ENCODE results near the gene MCOLN1. TPM values are rescaled to one million over a fixed set of nuclear protein-coding genes. Genes with fewer than 3 reads are reported as not detected.

Gene MCOLN1
- polyA plus RNA-seq, 1 experiment: 12.8 TPM

- Histone ChIP-seq H3K27ac (ENCODE audit: low read depth, low read length) (no peak overlapping the region), H3K9me3 (ENCODE audit: control insufficient read depth, insufficient read depth, low read length) (no peaks in the 10 kb centered on the region; the same call in 1 of the 2 replicates), H3K4me3 (ENCODE audit: low read depth, low read length) (no peak overlapping the region), H3K27me3 (ENCODE audit: control insufficient read depth, insufficient read depth, low read length) (no peaks in the 10 kb centered on the region)
- no peak for DNase-seq (ENCODE audit: low read depth, low spot score)
- POLR2A ChIA-PET: no interaction called here
- CTCF ChIA-PET: interaction anchor here (0.9 kb wide), 1 partner anchor 174 kb away, joined by 3 read pairs; no protein-coding TSS in a partner anchor
- TF ChIP-seq, protein P1, sequence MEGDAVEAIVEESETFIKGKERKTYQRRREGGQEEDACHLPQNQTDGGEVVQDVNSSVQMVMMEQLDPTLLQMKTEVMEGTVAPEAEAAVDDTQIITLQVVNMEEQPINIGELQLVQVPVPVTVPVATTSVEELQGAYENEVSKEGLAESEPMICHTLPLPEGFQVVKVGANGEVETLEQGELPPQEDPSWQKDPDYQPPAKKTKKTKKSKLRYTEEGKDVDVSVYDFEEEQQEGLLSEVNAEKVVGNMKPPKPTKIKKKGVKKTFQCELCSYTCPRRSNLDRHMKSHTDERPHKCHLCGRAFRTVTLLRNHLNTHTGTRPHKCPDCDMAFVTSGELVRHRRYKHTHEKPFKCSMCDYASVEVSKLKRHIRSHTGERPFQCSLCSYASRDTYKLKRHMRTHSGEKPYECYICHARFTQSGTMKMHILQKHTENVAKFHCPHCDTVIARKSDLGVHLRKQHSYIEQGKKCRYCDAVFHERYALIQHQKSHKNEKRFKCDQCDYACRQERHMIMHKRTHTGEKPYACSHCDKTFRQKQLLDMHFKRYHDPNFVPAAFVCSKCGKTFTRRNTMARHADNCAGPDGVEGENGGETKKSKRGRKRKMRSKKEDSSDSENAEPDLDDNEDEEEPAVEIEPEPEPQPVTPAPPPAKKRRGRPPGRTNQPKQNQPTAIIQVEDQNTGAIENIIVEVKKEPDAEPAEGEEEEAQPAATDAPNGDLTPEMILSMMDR (IDR thresholded peaks at IDR 0.05; ENCODE audit: low read depth, low read length): no peak
These were observed 5.2 kb downstream of the MCOLN1 start for GRCh38 chr19:7527516-7528191.

- no peak for DNase-seq (ENCODE audit: low read depth, low spot score)
- POLR2A ChIA-PET: no interaction called here
- TF ChIP-seq, protein P1 (IDR thresholded peaks at IDR 0.05; ENCODE audit: low read depth, low read length): no peak
- CTCF ChIA-PET: no interaction called here
- no peak overlapping the region for H3K27ac ChIP-seq (ENCODE audit: low read depth, low read length)
- H3K27me3 ChIP-seq (ENCODE audit: control insufficient read depth, insufficient read depth, low read length): no peaks in the 10 kb centered on the region
- H3K4me3 ChIP-seq (ENCODE audit: low read depth, low read length): no peak overlapping the region
- H3K9me3 ChIP-seq (ENCODE audit: control insufficient read depth, insufficient read depth, low read length): no peaks in the 10 kb centered on the region; the same call in 1 of the 2 replicates
These were observed 5.7 kb downstream of the MCOLN1 start for GRCh38 chr19:7528192-7528519.

DNA sequence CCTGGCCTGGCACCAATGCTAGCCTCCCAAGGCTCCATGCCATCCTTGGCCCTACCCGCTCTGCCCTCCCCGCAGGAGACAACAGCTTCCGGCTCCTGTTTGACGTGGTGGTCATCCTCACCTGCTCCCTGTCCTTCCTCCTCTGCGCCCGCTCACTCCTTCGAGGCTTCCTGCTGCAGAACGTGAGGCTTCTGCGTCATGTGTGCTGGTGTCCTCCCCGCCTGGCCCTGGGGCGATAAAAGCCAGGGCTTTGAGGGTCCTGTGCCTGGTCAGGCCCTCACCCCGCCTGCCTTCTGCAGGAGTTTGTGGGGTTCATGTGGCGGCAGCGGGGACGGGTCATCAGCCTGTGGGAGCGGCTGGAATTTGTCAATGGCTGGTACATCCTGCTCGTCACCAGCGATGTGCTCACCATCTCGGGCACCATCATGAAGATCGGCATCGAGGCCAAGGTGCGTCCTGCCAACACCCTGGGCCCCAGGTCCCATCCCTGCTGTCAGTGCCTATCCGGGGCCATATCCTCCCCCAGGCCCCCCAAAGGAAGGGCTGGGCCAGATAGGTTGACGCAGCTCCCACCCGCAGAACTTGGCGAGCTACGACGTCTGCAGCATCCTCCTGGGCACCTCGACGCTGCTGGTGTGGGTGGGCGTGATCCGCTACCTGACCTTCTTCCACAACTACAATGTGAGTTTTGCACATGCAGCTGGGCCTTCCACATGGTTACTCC, 6.3 kb downstream of the MCOLN1 start:
- ChIA-PET POLR2A (no interaction called here), CTCF (no interaction called here)
- H3K4me3 ChIP-seq (ENCODE audit: low read depth, low read length): no peak overlapping the region
- TF ChIP-seq, protein P1 (IDR thresholded peaks at IDR 0.05; ENCODE audit: low read depth, low read length): no peak
- H3K27me3 ChIP-seq (ENCODE audit: control insufficient read depth, insufficient read depth, low read length): no peaks in the 10 kb centered on the region
- H3K27ac ChIP-seq (ENCODE audit: low read depth, low read length): no peak overlapping the region
- no peaks in the 10 kb centered on the region; the same call in 1 of the 2 replicates for H3K9me3 ChIP-seq (ENCODE audit: control insufficient read depth, insufficient read depth, low read length)
- DNase-seq (ENCODE audit: low read depth, low spot score): no peak

- no peak overlapping the region for H3K27ac ChIP-seq (ENCODE audit: low read depth, low read length)
- ChIA-PET POLR2A (no interaction called here), CTCF (no interaction called here)
- no peak for DNase-seq (ENCODE audit: low read depth, low spot score)
- H3K27me3 ChIP-seq (ENCODE audit: control insufficient read depth, insufficient read depth, low read length): no peaks in the 10 kb centered on the region
- H3K9me3 ChIP-seq (ENCODE audit: control insufficient read depth, insufficient read depth, low read length): no peaks in the 10 kb centered on the region; the same call in 1 of the 2 replicates
- H3K4me3 ChIP-seq (ENCODE audit: low read depth, low read length): no peak overlapping the region
- TF ChIP-seq, protein P1 (IDR thresholded peaks at IDR 0.05; ENCODE audit: low read depth, low read length): no peak
These were observed 6.8 kb downstream of the MCOLN1 start for GRCh38 chr19:7529246-7529600.
